Activated CD4-positive, CD25-positive, alpha-beta regulatory T cell treated with anti-CD3 and anti-CD28 coated beads, Interleukin-2, amount 50 U/mL, for 72 hours (primary cell): ENCODE measurements around the gene TMEM233.

Experiments
- DNase-seq: peaks from one replicate; pipeline ENCODE4 v3.0.0; 2021

The TMEM233 gene

DNA sequence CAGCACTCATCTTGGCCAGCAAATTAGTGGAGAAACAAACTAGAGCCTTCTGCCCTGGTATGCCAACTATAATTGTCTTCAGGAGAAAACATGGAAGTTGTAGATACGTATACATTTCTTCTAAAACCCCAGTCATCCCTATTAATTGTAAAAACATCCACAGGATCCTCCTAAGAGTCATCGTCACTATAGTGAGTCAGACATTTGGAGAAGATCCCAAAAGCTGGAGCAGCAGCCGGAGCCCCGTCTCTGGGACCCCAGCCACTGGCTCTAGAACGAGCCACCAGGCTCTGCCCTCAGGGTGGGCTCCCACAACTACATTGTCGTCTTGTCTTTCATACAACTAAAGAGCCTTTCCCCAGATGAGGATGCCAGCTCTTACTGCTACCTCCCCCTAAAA lies 89.8 kb downstream of the TMEM233 start:
- DNase-seq: no peak

DNA sequence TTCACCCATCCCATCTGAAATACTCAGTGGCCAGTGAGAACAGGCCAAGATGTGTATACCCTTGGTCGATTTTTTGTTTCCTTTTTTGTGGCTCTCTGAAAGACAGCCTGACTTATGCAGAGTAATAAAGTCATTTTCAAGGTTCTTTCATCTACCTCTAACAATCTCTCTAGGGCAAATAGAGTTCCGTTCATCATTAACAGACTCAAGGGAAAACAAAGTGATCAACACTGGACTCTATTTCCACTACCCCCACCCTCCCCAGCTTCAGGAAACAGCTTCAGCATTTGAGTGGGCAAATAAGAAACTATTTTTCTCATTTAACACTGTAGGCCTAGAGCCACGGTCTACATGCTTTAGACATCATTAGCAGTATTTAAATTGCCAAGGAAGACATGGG lies 90.2 kb downstream of the TMEM233 start:
- DNase-seq: no peak

DNA sequence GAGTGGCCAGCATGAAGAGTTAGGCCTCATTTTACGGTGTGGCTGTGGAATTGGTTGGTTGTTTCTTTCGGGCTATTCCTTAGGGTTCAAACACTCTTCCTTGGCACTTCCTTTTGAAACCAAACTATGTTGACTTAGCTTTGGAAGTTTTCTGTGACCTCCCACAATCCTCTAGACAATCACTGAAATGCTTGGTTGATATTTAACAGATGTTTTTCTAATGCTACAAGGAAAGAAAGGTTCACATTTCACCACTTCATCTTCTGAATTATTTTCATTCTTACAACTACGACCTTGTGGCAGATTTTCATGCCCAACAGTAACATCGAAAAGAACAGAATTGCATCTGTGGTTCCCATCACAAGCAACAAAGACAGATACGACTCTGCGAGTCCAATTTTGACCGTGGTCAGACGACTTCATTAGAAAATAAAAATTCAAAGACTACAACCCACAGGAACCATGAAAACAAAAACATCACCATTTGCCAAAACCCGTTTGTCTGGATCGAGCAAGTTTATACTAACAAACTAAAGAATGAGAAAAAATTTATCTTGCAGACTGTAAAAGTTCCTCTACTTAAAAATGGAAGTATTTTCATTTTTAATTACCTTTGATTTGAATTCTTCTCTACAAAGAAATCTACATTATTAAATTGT lies 91.3 kb downstream of the TMEM233 start:
- DNase-seq: no peak

DNA sequence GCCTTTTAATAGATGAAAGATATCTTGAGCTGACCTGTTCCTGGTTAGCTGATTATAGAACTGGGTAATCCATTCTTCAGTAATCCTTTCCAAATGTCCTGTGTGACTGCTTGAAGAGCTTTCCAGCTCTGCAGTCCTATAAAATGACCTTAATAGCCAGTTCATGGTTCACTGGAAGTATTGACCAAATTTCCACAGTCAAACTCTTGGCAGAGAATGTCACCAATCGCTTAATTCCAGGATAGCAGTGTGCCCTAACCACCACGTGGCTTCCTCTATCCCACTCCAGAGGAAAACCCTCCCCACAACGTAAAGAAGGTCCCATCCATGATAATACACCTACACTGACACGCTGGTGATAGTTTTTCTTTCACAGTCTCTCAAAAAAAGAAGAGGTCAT lies 91.8 kb downstream of the TMEM233 start:
- DNase-seq: no peak

DNA sequence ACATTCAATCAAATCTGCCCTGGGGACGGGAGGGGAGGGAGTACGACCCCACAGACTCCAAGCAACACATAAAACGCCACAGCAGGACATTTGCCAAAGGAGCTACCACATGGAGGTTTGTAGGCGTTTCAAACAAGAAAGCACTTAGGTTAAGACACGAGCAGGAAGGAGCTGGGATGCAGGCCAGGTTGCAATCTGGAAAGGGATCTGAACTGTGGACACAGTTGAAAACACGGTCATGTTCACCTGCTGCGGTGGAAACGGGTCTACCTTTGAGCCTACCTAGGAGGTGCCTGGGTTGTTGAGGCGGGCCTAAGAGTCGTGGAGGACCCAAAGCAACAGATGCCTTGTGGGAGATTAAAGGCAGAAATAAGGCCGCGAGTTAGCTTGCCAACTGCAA lies 92.8 kb downstream of the TMEM233 start:
- DNase-seq: no peak

DNA sequence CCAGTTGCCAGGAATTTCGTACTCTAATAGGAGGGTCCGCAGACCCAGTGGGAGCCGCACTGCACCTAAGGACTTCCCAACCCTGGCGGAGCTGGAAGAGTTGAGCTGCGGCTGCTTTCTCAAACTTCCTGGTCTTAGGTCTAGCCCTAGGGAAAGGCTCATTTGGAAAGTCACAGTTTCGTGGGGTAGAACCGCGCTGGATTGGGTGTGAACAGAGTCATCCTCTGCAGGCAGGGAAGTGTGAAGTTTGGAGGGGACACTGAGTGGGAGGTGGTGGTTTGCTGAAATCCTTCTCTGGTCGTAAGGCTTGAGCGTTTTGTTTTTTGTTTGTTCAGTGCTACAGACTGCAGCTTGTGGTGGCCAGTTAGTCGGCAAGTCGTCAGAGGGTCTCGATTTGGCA lies 93.2 kb downstream of the TMEM233 start:
- no peak for DNase-seq

DNA sequence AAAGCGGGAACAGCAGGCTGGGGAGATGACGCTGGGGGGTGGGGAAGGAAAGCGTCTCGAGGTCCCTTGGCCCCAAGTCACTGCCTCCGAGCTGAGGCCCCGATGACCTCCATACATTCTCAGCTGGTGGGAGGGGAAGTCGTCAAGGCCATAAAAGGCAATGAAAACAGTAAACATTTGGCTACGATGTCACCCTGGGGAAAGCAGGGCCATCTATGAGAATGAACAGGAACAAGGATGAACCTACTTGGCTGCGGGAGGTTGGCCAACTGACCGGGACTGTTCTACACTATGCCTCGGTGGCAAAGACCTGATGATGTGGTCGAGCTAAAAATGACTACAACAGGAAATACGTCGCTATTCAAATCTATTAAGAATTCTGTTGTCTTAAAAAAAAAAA lies 93.8 kb downstream of the TMEM233 start:
- DNase-seq: no peak

DNA sequence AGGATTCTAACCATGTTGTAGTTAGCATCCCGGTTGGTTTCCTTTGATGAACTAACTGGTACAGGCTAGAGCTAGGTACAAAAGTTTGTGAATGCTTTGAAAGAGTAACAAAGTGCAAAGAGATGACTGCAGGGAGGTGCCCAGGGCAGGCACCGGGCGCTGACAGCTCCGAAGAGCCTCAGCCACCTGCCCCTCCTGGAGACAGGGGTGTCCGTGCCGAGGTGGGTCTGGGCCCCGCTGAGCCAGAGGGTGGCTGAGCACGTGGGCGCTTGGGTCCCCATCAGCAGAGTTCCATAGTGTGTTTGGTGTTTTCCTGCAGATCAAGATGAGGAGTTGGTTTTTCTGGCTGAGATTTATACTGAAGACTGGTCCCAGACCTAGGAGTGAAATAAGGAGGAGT lies 94.3 kb downstream of the TMEM233 start:
- no peak for DNase-seq

DNA sequence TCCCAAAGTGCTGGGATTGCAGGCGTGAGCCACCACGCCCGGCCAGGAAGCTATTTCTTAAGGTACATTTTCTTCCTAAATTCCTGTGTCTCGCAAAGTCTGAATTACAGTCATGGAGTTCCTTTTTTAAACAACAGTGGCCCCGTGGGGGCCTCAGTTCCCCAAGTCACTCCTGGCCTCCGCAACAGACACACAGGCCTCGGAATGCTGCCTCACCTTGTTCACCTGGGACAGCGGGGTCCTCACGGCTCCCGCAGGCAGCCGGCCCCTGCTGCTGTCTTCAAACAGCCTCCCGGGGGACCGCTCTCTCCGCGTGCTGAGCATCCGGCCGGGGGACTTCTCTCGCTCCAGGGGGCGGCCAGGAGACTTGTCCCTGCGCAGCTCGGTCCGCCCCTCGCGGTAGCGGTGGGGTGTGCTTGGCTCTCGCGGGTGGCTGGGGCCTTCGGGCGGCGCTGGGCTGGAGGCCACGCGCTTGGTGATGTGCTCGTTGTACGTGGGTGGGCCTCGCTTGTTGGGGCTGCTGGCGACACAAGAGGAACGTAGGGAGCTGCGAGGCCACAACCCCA lies 96.4 kb downstream of the TMEM233 start:
- no peak for DNase-seq

DNA sequence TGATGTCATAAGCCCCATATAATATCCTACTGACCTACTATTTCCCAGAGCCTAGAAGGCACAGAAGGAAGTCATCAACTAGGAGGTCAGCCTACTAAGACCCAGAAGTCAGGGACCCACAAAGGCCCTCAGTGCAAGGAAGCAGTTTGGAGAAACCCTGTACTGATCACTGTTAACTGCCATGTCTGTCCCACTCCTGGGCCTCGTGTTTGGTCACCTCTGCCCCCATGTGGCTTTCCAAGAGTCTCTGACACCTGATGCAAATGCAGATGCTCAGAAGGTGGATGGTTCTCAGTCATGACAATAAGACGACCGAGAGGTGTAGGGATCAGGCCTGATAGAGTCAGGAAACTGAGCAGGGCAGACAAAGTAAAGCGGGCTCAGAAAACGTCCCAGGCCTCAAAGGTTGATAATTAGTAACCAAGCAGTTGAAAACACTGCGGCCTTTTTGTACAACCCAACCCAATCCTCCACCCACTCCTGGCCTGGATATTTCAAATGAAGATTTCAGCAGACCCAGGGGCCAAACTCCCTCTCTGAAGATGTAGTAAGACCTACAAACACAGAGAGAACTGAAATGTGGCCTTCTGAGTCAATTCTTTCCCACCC lies 97.7 kb downstream of the TMEM233 start:
- DNase-seq: no peak

DNA sequence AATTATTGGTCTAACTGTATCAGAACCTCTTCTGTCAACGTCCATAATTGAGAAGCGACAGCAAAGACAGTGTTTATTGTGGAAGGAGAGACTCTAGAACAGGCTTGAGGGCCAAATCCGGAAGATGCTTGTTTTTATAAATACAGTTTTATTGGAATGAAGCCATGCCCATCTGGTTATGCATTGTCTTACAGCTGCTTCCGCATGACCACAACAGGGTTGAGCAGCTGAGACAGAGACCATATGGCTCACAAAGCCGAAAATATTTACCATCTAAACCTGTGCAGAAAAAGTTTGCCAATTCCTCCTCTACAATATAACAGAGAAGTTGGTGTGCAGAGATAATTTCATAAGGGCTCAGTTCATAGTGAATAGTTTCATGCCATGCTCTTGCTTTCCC lies 98.8 kb downstream of the TMEM233 start:
- DNase-seq: no peak
